NCI-H345 (cell line): ENCODE measurements around the gene PIEZO2.
A peak's percentile ranks its signal among the peaks of the same experiment; 100 is the strongest.

Source experiments
- DNase-seq: peaks from one replicate; lab custom pipeline; 2025; lab: John Stamatoyannopoulos, UW

The PIEZO2 gene

GRCh38 chr18:10745971-10746370, 403.4 kb downstream of the PIEZO2 start:
- DNase-seq = no peak

DNA sequence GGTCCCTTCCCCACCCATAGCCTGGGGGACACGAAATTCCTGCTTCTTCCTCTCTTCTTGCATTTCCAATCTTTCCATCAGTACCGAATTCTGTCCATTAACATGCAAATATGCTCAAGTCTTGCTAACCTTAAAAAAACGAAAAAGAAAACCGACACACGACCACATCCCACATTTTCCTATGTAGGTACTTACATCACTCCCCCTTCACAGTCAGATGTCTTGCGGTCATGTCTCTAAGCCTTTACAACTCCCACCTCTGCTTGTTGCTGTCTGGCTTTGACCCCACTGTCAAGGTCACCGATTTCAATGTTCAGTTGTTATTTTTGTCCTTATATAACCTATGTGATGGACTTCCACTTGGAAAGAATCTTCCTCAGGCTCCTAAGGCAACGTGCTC, 404.1 kb downstream of the PIEZO2 start:
- no peak for DNase-seq

GRCh38 chr18:10743766-10744165, 405.6 kb downstream of the PIEZO2 start:
- DNase-seq = no peak

- DNase-seq = no peak
Observed at GRCh38 chr18:10739152-10739551, 410.2 kb downstream of the PIEZO2 start.

GRCh38 chr18:10736984-10737383, 412.4 kb downstream of the PIEZO2 start:
- DNase-seq = no peak

DNA sequence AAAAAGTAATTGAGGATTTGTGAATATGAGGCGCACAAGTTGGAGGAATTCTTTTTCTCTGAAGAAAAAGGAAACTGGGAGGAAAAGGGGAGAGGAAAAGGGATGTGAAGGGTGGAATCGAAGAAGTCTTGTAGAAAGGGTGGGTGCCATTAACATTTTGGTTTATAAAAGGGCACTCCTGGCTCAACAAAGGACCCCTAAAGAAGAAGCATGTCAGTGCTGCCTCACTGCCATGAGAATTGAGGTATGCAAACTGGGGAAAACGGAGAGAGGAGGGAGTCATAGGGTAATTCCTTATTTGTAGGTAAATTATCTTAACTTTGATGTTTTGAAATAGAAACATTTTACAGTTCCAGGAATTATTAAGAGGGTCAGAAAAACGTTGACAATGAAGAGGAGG, 416.4 kb downstream of the PIEZO2 start:
- DNase-seq = no peak

GRCh38 chr18:10727477-10727876, 421.9 kb downstream of the PIEZO2 start:
- peak; percentile 29 for DNase-seq

GRCh38 chr18:10726198-10727068, 422.9 kb downstream of the PIEZO2 start:
- peak; percentile 88 for DNase-seq

- DNase-seq = no peak
Observed at GRCh38 chr18:10724666-10725065, 424.7 kb downstream of the PIEZO2 start.

GRCh38 chr18:10723496-10723895, 425.9 kb downstream of the PIEZO2 start:
- no peak for DNase-seq

GRCh38 chr18:10718809-10719208, 430.6 kb downstream of the PIEZO2 start:
- no peak for DNase-seq

- no peak for DNase-seq
Observed at GRCh38 chr18:10715791-10716190, 433.6 kb downstream of the PIEZO2 start.

GRCh38 chr18:10713409-10713808, 436.0 kb downstream of the PIEZO2 start:
- no peak for DNase-seq

DNA sequence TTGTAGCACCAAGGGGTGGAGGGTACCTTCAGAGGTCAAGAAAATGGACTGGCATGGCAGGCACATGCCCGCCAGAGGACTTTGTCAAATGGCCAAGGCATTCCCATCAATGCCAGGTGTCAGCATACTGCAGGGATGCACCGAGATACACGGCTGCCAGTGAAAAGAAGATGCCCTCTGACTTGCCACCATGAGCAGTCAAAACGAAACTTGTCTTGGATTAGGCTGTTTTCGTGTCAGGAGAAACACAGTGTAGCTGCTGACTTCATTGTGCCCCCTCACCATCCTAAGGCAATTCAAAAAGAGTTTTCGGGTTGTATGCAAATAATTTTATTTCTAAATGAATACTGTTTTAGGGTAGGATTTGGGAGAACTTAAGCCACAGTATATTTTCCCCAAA, 442.1 kb downstream of the PIEZO2 start:
- DNase-seq = no peak

DNA sequence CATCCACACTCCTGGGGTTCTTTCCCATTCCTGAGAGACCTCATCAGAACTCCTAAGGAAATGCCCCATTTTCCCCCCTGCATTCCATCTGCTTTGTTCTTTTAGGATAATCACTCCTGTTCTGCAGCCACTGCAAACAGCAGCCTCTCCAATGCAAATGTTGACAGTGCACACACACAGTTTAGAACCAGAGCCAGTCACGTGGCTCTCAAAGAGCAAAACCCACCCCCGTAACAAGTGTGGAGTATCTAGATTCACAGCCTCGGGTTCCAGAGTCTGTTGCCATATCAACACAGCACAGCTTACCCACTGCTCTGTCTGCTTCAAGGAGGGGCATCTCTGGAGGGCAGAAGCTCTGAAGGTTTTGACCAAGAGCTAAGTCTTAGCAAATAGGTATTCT, 443.6 kb downstream of the PIEZO2 start:
- DNase-seq = peak; percentile 50

GRCh38 chr18:10705291-10705690, 444.1 kb downstream of the PIEZO2 start:
- DNase-seq = no peak

- DNase-seq = no peak
Observed at GRCh38 chr18:10702206-10702605, 447.2 kb downstream of the PIEZO2 start.

GRCh38 chr18:10690366-10690765, 459.0 kb downstream of the PIEZO2 start:
- no peak for DNase-seq

DNA sequence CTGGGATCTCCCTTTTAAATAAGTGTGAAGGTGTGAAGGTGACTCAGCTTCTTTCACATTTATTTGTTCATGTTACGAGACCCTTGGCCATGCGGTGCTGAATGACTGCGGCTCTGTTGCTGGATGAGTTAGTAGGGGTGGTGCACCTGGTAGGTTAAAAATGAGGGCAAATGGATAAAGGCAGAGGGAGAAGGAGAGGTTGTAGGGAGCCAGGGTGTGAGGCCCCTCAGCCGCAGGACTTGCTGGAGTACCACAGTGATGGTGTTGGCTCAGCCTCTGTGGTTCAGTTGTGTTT, 459.4 kb downstream of the PIEZO2 start:
- no peak for DNase-seq

GRCh38 chr18:10689236-10690034, 459.9 kb downstream of the PIEZO2 start:
- DNase-seq = no peak

GRCh38 chr18:10688766-10689165, 460.6 kb downstream of the PIEZO2 start:
- no peak for DNase-seq

DNA sequence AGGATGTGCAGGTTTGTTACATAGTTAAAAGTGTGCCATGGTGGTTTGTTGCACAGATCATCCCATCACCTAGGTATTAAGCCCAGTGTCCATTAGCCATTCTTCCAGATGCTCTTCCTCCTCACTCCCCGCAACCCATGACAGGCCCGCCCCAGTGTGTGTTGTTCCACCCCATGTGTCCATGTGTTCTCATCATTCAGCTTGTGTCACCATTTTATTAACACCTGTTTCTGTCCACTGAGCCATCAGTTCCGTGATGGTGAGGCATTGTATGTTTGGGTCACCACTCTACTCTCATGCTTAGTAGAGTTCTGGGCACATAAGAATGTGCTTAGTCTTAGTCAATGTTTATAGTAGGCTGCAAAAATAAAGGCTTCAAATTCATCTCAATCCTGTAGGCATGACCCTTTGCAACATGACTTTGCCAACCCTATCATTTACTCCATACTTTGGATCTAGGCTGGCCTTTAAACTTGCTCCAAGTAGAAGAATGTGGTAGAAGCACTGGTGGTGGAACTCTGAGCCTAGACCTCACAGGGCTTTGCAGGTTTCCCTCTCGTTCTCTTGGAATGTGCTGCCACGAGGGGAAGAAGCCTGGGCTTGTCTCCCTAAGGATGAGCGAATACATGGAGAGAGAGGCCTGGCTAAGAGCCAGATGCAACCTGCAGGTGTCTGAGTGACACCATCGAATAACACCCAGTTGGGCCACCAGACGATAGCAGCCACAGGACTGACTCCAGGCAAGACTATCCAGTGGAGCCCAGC, 462.0 kb downstream of the PIEZO2 start:
- peak; percentile 24 for DNase-seq

- DNase-seq = no peak
Observed at GRCh38 chr18:10686308-10686707, 463.1 kb downstream of the PIEZO2 start.
